GM19395 (cell line): ENCODE results near the gene SLC8A1.

ENCODE experiments used
- ATAC-seq: cut with Tn5 transposase; IDR thresholded peaks from one replicate; pipeline ENCODE4 v1.9.1; 2021; ENCODE audit warnings: mild to moderate bottlenecking, moderate library complexity; ENCODE audit not compliant: unreplicated experiment

Gene SLC8A1

DNA sequence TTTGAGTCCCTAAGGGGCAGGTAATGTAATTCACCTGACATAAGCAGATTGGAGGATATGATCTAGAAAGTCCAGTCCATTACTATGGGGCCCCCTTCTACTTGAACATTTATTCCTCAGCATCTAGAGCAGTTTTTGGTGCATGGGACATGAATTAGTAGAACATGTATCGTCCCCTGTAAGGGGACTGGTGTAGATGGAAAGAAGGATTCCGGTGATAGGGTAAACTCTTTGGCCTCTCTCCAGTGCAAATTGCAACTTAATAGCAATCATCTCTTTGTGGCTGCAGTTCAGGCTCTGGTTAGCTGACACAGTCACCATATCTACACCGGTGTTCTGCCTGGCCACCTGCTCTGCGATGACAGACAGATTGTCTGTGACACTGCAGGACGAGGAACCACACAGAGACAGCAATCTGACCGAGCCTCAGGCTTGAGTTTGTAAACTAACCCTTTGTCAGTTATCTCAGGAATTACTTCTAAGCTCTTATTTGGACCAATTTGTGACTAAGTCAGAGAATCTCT is 6.4 kb upstream of the SLC8A1 start:
- no peak for ATAC-seq

DNA sequence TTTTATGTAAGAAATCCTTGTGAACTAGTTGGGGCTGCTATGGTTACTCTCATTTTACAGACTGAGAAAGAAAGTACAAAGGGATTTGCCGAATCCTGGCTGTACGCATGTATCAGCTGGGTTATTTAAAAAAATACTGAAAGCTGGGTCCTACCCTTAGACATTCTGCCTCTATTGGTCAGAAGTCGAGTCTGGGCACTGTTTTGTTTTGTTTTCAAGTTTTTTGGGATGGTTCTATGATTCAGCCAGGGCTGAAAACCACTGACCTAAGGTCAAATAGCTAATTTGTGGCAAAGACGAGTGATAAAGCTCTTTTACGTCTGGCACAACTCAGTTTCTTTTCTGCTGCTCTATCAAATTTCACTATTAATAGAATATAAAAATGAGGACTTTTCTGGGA is 5.9 kb upstream of the SLC8A1 start:
- ATAC-seq, result no peak

DNA sequence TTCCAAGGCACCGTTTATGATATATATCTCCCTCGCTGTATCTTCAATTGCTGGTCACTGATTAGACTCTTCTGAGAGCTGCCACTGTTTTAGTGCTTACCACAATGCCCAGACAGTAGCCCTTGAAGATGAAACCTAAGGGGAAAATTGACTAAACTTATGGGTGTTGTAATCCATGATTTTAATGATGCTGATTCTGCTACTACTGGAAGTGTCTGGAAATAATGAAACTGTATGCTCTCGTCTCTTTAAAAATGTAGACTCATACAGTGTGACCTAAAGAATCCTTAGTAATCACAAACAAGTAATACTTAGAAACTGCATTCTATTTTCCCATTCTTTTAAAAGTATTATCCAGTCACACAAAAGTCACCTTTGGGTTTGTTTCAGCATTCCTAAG is 5.5 kb upstream of the SLC8A1 start:
- no peak for ATAC-seq

DNA sequence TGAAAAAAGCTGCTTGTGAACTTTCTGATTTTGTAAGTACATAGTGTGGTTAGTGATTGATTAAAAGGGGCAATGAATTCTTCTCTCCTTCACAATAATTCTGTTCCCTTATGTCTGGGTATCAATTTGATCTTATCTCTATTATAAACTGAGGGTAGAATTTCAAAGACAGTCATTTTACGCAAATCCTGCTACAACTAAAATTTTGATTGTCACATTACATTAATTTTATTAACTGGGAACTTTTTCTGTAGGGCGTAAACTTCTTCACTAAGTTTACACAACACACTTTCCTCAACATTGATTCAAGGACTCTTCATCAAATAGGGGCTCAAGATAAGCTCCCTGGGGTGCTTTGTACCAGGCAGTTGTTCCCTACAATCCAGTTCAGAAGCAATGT is 5.0 kb upstream of the SLC8A1 start:
- no peak for ATAC-seq

DNA sequence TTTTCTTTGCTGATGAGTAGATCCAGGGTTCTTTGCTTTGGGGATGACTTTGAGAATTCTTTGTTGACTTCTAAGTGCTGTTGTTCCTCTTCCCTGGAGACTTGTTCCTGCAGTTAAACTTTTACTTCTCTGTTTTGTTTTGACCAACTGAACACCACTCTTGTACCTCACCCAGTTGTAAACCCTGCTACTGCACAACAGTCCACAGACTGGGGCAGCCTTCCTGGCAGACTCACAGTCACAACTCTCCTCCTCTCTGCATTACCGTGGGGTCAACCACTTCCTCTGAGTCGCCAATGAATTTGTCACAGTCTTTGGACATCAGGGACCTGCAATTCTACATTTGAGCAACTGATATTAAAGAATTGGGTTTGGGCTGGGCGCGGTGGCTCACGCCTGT is 3.8 kb upstream of the SLC8A1 start:
- no peak for ATAC-seq

DNA sequence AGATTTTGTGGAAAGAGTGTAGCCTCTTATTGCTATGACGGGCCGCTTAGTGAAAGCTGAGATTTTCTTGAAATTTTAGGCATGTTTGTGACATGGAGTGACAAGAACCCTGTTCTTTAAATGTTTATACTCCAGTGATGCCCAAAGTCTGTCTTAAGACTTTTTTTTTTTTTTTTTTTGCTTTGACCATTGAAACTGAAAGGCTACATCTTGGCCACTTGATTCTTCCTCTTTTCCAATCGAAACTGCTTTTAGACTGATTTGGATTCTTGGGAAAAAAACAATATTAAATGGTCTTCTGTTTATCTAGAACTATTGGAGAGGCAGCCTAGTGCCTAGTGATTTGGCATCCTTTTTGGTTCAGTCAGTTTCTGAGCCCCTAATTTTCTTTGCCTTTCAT is 2.4 kb upstream of the SLC8A1 start:
- ATAC-seq, result no peak

DNA sequence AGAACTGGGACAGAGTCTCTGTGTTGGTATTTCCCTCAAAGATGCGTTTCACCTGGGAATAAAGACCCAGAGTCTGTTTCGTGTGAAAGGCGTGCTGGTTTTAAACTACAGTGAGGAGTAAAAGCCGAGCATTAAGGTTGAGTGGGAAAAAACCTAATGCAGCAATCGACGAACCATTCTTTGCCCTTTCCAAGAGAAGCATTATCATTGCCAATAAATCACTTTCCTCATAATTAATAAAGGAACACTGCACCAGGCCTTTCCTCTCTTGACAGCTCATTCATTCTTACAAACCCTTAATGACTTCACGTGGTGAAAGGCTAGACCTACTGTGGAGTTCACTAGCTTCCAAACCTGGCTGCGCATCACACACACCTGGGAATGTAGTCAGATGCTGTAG is 896 bp upstream of the SLC8A1 start:
- ATAC-seq, result no peak

DNA sequence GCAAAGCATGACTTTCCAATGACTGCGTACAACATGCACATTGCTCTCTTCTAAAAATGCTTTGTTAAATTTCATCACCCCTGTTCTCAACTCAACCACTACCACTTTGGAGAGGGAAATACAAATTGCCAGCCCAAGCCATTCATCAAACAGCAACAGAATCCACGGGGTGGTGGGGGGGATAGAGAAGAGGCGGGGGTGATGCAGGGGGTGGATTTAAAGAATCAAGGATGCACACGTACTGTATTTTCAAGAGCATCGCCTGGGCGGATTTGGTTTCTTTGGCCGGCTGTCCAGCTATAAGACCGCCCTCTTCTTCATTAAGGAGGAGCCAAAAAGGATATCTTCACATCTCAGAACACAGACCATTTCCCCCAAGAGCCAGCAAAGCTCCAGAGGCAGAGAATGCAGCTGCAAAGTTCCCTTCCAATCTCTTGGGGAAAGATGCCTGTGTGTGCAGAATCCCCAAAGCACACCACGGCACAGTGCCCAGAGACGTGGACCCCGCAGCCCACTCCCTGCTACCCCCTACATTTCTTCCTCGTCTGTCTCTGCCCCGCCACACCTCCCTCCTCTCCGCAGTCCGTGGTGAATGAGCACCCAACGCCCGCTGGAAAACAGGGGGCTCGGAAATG is 977 bp downstream of the SLC8A1 start:
- ATAC-seq, result no peak

DNA sequence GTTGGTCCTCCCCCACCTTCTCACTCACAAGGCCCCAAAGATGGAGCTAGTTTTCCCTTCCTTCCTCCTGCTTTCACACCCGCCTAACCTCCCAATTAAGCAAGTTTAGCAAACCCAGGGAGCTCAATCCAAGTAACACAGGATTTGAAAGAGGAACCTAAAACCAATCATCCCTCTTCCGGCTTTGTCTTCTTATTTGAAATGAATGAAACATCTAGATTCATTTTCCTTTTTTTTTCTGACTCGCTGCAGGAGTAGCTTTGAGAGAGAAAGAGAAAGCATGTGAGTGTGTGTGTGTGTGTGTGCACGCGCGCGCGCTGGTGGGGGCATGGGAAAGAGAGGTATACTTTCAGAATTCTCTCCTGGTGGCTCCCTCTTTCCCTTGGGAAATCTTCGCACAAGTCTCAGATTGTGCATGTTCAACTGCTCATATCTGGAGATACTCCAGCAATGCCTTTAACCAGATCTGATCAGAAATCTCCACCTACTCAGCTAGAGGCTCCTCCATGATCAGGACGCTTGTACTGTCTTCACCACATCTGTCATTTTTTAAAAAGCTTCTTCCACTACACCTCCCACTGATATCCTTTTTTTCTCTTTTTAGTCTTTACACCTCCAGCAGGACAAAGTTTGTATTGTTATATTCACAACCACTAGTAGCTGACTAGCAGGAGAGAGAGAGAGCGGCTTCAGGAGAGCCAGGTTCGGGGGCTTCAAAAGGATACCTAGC is 1.7 kb downstream of the SLC8A1 start:
- no peak for ATAC-seq

DNA sequence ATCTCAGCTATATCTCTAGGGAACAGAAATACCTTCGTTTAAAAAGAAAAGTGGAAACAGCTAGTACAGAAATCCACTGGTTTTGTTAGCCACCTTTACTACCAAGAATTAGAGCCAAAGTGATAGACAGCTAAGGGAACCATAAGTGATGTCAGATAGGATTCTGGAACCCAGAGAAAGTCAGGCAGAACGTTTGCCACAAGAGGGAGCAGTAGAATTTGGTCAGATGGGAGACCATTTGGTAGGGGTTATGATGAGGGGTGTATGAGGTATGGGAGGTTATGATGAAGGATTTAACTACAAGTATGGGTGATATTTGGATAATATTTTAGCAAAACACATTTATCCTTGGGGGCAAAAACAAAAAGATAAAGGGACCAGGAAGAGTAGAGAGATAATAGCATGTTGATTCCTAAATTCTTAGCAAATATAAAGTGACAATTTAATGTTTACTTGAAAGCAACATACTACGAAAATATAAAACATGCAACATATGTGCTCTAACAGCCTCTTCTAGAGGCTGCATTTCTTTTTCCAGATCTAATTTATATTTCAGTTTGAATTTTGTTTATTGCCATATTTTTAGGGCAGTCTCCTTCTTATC is 3.3 kb downstream of the SLC8A1 start:
- no peak for ATAC-seq

DNA sequence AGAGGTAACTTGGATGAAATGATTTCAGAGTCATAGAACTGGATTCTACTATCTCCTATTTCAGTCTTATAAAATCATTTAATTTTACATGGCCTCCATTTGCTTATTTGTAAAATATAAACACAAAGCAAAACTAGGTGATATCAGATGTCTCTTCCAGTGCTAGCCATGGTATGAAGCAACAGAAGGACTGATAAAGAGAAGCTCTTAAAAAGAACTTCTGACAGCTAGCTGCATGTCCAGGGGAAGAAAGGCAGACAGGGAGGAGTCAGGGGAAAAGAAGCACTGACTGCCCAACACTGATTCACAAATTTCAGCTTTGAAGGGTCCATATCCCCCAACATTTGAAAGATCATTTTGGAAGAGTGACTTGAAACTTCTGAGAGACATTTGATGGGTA is 6.4 kb downstream of the SLC8A1 start:
- ATAC-seq, result no peak

DNA sequence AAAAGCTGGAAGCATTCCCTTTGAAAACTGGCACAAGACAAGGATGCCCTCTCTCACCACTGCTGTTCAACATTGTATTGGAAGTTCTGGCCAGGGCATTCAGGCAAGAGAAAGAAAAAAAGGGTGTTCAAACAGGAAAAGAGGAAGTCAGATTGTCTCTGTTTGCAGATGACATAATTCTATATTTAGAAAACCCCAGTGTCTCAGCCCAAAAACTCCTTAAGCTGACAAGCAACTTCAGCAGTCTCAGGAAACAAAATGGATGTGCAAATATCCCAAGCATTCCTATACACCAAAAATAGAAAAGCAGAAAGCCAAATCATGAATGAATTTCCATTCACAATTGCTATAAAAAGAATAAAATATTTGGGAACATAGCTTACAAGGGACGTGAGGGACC is 11.1 kb downstream of the SLC8A1 start:
- no peak for ATAC-seq

DNA sequence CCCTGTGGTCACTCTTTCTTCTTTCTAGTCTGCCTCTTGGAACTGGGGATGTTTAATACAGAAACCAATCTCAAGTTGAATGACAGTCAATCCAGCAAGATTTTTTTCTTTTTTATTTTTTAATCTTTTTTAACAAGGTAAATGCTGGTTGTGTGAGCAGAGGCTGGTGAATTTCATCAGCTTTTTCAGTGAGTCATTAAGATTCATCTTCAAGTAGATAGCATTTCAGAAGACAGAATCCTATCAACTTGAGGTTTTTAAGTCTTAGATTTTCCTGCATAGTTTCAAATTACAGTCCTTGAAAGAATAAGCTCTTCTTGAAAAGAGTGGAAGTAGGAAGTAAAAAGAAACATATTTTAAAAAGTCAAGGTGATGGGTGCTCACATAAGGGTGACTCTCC is 12.4 kb downstream of the SLC8A1 start:
- ATAC-seq, result no peak

DNA sequence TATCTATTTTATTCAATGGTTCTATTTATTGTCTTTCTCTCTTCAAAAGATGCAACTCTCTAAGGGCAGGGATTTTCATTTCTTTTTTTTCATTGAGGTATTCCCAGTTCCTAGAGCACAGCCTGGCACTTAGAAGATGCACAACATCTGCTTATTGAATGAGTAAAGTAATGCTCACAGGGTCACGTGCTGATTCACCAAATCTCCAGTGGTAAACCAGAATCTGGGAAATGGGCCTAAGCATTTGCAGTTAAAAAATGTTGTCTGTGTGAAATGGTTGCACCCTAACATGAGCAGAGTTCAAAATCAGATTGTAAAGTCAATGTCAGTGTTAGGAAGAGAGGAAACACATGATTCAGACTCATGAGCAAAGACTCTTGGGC is 15.8 kb downstream of the SLC8A1 start:
- ATAC-seq, result no peak

DNA sequence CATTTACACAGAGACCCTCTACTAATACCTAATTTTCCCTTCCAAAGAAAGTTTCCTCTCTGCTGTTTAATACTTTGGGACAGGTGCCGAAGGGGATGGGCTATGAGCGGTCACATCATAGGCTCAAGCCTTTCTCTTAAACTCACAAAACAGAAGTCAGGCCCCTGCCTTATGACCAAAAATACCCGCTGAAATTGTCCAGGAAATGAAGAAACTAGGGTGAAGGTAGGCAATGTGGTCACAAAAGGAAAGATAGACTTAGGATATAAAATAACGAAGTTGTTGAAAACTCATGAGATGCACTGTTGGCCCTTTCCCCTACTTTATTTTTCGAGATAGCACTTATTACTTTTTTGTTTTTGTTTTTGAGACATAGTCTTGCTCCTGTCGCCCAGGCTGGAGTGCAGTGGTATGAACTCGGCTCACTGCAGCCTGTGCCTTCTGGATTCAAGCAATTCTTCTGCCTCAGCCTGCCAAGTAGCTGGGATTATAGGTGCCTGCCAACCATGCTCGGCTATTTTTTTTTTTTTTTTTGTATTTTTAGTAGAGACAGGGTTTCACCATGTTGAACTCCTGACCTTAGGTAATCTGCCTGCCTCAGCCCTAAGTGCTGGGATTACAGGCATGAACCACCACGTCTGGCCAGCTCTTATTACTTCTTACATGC is 16.3 kb downstream of the SLC8A1 start:
- no peak for ATAC-seq

DNA sequence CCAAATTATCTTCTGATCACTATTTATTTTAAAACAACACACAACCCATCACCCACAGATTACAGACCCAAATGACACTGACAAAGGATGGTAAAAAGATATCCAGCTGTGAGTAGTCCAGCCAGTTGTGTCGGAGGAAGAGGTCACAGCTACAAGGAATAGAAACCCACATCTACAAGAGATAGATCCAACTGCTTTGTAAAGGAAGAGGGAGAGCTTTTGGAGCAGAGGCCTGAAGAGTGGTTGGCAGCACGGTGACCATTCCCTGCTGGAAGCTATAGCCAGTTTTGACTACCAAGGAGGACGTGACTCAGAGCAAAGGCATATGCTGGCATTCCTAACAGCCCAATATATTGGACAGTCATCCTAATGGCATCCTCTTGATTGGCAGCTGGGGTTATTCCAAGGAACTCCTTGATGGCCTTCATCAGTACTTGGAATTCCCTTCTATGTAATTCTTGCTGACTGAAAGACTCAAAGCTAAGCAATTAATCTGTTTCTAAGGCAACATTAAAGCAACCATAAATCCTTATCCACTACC is 17.1 kb downstream of the SLC8A1 start:
- no peak for ATAC-seq

DNA sequence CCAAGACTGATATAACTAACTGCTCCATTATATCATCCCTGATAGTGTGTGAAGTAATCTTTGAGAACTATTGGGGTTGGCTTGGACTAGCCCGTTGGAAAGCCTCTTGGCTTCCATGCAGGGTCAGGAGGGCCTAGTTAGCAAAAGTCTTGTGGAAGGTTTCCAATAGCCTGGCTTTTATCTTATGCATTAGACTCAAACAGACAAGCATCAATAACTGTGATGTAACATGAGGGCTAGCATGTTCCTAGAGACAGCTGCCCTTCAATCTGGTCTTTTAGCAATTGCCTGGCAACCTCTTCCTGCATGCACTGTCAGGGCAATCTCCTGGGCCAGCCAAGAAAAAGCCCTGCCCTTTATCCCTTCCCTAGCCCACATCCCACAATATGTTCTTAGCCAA is 18.2 kb downstream of the SLC8A1 start:
- no peak for ATAC-seq

DNA sequence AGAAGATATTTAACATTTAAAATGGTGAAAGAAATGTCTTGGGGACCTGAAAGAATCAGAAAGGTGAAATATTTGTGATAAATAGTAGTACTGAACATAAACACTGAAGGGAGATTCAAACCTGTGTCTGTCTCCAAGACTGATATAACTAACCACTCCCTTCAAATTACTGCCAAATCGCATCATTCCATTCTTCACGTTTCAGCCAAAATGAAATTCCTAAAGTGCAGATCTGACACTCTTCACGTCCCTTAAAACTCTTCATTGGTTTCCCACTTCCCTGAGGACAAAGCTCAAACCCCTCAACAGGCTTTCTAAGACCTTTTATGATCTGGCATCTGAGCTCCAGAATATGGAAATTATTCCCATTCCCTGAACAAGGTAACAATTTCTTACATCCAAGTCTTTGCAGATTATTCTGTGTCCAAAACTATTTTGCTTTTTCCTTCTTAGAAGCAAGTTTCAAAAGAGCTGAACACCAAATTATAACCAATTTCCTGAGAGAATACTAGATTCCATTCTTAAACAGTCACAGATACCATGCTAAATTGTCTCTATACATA is 18.9 kb downstream of the SLC8A1 start:
- ATAC-seq, result no peak

DNA sequence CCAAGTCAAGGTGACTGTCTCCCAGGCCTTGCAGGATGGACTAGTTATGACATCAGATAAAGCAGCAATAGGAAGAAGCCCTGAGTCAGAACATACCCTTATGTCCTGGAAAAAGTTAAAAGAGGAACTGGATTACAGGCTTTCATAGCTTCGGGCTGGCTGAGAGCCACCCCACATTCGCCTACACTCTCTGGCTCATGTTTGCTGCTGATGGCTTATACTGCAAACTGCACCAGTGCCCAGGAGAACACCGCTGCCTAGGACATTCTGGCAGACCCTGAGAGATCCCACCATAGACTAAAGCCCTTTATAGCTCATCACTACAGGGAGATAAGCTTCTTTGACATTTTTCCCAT is 20.3 kb downstream of the SLC8A1 start:
- ATAC-seq, result no peak

DNA sequence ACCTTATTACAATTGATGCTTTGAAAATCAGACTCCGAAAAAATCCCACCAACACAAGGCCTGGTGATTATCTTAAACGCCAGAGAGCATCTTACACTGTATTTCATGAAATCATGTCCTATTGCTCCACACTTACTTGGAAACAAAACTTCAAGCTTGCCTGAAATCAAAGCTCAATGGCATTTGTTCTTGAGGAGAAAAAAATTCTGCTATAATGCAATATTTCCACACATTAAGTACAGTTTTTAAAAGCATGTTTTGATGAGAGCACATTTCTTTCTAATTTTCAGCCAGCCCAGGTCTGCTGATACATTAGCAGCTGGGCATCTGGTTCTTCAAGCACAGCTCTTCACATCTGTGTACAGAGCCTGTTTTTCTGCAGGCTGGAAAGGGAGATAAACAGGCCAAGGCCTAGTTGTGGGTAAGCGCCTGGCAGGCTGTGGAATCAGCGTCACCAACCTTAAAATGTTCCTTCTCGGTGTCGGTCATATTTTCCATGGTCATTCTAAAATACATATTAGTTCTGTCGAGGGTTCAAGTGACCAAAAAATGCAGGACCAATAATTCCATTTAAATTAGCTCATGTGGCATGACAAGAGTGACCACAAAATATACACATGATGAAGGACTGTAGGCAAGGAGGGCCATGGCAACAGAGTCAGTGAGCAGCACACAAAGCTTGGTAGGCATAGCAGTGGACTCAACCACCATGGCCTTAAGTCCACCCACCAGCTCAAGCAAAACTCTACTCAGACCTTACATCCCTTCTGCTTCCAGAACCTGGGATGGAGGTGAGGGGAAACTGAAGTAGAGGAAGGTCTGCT is 20.9 kb downstream of the SLC8A1 start:
- ATAC-seq, result no peak
